Measurements from ENCODE around the gene GPA33. TPM values are rescaled to one million over a fixed set of nuclear protein-coding genes. Genes with fewer than 3 reads are reported as not detected.
A peak's percentile ranks its signal among the peaks of the same experiment; 100 is the strongest.

Gene GPA33
- total RNA-seq, 4 donors from 2014 or later = 0.10 TPM; not detected in 3

GRCh38 chr1:167076136-167076710 is 14.0 kb downstream of the GPA33 start:
- TF ChIP-seq CTCF (IDR thresholded peaks at IDR 0.05) (no peak), POLR2A (IDR thresholded peaks at IDR 0.05) (no peak)
- no peak for DNase-seq (ENCODE audit: low spot score in 2 of 2)
- intact Hi-C loops (cut with DNase I; ENCODE audit: low total_unique reads) = no loop called here
- no peak overlapping the region for H3K4me3 ChIP-seq (ENCODE audit: low read depth, poor library complexity, severe bottlenecking)
- WGBS, 2 donors = 84 to 86% methylated on average over 8 of the region's 8 CpGs

DNA sequence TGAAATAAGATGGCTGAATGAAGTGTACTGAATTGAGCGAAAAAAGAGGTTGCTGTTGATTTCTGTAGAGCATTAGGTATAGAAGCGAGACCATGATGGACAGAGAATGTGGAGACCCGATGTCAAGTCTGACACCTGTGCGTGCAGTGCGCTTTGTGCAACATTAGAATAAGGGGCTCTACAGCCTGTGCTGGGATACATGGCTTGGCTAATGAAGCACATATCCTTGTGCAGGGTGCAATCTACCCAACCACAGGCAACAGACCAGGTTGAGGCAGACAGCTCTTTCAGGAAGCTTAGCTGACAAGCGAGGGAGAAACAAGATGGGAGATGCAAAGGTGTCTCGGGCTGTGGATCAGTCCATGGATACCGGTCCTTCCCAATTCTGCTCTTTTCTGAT is 18.9 kb downstream of the GPA33 start:
- peak in 1 of 2 donors; percentile 46 for DNase-seq (ENCODE audit: low spot score in 2 of 2)
- H3K4me3 ChIP-seq (ENCODE audit: low read depth, poor library complexity, severe bottlenecking) = no peak overlapping the region
- intact Hi-C loops (cut with DNase I; ENCODE audit: low total_unique reads) = no loop called here
- TF ChIP-seq POLR2A (IDR thresholded peaks at IDR 0.05) (no peak), CTCF (IDR thresholded peaks at IDR 0.05) (no peak)
- WGBS, 2 donors = 92 to 93% methylated on average over 8 of the region's 8 CpGs

DNA sequence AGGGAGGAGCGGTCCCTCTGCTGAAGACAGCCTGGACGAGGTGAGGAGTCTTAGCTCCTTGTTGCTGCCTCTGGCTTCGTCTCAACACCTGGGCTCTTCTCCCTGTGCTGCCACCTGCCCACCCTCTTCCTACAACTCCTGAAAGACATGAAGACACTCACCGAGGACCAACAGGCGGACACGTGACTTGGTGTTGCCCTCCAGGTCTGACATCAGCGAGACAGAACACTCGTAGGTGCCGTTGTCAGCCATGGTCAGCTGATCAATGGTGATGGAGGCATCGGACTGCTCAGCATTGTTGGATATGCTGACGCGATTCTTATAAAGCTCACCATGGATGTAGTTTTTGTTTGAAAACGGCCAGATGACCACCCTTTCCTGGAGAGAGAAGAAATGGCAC is 21.4 kb downstream of the GPA33 start:
- DNase-seq (ENCODE audit: low spot score in 2 of 2) = peak in 1 of 2 donors; percentile 32
- no peak overlapping the region for H3K4me3 ChIP-seq (ENCODE audit: low read depth, poor library complexity, severe bottlenecking)
- WGBS, 2 donors = 85 to 88% methylated on average over 13 of the region's 13 CpGs
- TF ChIP-seq CTCF (IDR thresholded peaks at IDR 0.05) (no peak), POLR2A (IDR thresholded peaks at IDR 0.05) (no peak)
- intact Hi-C loops (cut with DNase I; ENCODE audit: low total_unique reads) = loop anchor here (5.0 to 10.0 kb wide), 3 partner anchors 146 to 456 kb away; no protein-coding TSS in a partner anchor

DNA sequence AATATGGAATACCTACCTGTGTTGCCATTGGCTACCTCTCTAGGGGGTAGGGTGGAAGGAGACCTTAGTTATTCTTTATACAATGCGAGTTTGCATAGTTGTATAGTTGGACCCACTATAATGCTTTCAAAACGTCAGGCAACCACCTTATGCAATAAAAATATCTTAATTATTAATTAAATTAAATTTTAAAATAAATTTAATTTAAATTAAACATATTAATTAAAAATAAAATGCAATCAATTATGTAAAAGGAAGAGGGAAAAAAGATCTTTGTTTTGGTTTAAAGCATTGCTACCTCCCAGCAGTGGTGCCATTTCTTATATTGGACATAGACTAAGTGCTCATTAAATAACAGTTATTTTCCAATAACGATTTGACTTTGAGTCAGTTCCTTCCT is 22.3 kb downstream of the GPA33 start:
- no peak for DNase-seq (ENCODE audit: low spot score in 2 of 2)
- WGBS, 2 donors = 72 to 83% methylated on average over 3 of the region's 3 CpGs
- no peak overlapping the region for H3K4me3 ChIP-seq (ENCODE audit: low read depth, poor library complexity, severe bottlenecking)
- intact Hi-C loops (cut with DNase I; ENCODE audit: low total_unique reads) = loop anchor here (5.0 to 10.0 kb wide), 3 partner anchors 147 to 457 kb away; no protein-coding TSS in a partner anchor
- TF ChIP-seq CTCF (IDR thresholded peaks at IDR 0.05) = no peak
- TF ChIP-seq POLR2A (IDR thresholded peaks at IDR 0.05) = no peak

GRCh38 chr1:167066333-167067122 is 23.6 kb downstream of the GPA33 start:
- 6 to 7% methylated on average over 31 of the region's 31 CpGs for WGBS, 2 donors
- TF ChIP-seq CTCF (IDR thresholded peaks at IDR 0.05) = peak in 1 of 3 donors; percentile 40
- TF ChIP-seq POLR2A (IDR thresholded peaks at IDR 0.05) = no peak
- peak; percentile 56 to 95 for DNase-seq (ENCODE audit: low spot score in 2 of 2)
- intact Hi-C loops (cut with DNase I; ENCODE audit: low total_unique reads) = loop anchor here (5.0 to 10.0 kb wide), 3 partner anchors 148 to 458 kb away; no protein-coding TSS in a partner anchor
- no peak overlapping the region for H3K4me3 ChIP-seq (ENCODE audit: low read depth, poor library complexity, severe bottlenecking)
